K562 (cell line): ENCODE measurements around the gene FBXO8. TPM values are rescaled to one million over a fixed set of nuclear protein-coding genes. Genes with fewer than 3 reads are reported as not detected.

Experiments
- ATAC-seq: fragments of 200-7000 bp; cut with Tn5 transposase; 3 replicates; pipeline ENCODE4 v1.9.1; 2020; ENCODE audit warnings: moderate library complexity
- BruUV-seq: library from RNA; stranded (reverse); fragments of 400-500 nt; replicated peaks from 2 replicates; lab custom pipeline; 2021; lab: Mats Ljungman, UMichigan
- CTCF ChIA-PET: fragments of 300-600 bp; formaldehyde crosslinking; extraction: SDS; loops from one replicate; lab custom pipeline; 2021; ENCODE audit warnings: low intra/inter-chr PET ratio; lab: Yijun Ruan, JAX
- POLR2A ChIA-PET: fragments of 300-600, 350-650 bp; sonication (Branson Sonifier 250); formaldehyde crosslinking; extraction: SDS; loops from one replicate; lab custom pipeline; 2021; ENCODE audit warnings: antibody characterized with exemption, inconsistent platforms; lab: Yijun Ruan, JAX
- DNase-seq, 4 experiments: peaks; one replicate each; pipeline versions ENCODE4 v3.0.0 to v3.0.0-alpha.2; 2011 to 2018; ENCODE audit warnings: low spot score in 3 of 4, mixed read lengths in 3 of 4; ENCODE audit errors: extremely low read depth in 1 of 4
- FAIRE-seq: peaks from 2 replicates; lab custom pipeline; 2011; peaks lifted over from hg19 to GRCh38; lab: Jason Lieb, UNC
- H2AFZ ChIP-seq: 2 replicates; pipeline ENCODE4 v1.6.0; 2011; ENCODE audit warnings: low read depth, low read length, control low read depth, inconsistent platforms
- H3K27ac ChIP-seq: fragments of 200-600 bp; 3 replicates; pipeline ENCODE4 v1.8.0; 2011; ENCODE audit warnings: low read depth, mild to moderate bottlenecking, control low read depth, inconsistent platforms, low read length, moderate library complexity, mixed read lengths; ENCODE audit errors: extremely low read depth
- H3K27me3 ChIP-seq, 2 experiments: fragments of 300-600 bp in 1 of 2; 2 replicates in 1 of 2; 3 replicates in 1 of 2; pipeline versions ENCODE4 v1.6.0 to v1.8.0; 2011; ENCODE audit warnings: inconsistent platforms in 2 of 2, low read length in 2 of 2, mild to moderate bottlenecking in 1 of 2, mixed read lengths in 1 of 2, moderate library complexity in 1 of 2; ENCODE audit not compliant: control insufficient read depth in 2 of 2, insufficient read depth in 2 of 2
- H3K36me3 ChIP-seq: fragments of 300-600 bp; 3 replicates; pipeline ENCODE4 v1.8.0; 2011; ENCODE audit warnings: mild to moderate bottlenecking, low read length, inconsistent platforms; ENCODE audit not compliant: control insufficient read depth, insufficient read depth
- H3K4me1 ChIP-seq, 2 experiments: fragments of 200-600 bp in 1 of 2; replicated peaks in 1 of 2; 2 replicates in 1 of 2; 3 replicates in 1 of 2; pipeline versions ENCODE4 v1.5.1 to v1.8.0; 2011; ENCODE audit warnings: inconsistent platforms in 2 of 2, low read length in 2 of 2, mild to moderate bottlenecking in 1 of 2, mixed read lengths in 1 of 2, moderate library complexity in 1 of 2; ENCODE audit not compliant: control insufficient read depth in 2 of 2, insufficient read depth in 2 of 2
- H3K4me2 ChIP-seq: 2 replicates; pipeline ENCODE4 v1.6.1; 2011; ENCODE audit warnings: low read length, control low read depth, inconsistent platforms, mixed read lengths; ENCODE audit not compliant: insufficient read depth
- H3K4me3 ChIP-seq: fragments of 200-600 bp; sonication (generic), shearing (Covaris generic); 2 replicates; pipeline ENCODE4 v1.5.1; 2016; ENCODE audit warnings: control low read depth, inconsistent platforms
- H3K79me2 ChIP-seq: fragments of 200-600 bp; 3 replicates; pipeline ENCODE4 v1.8.0; 2011; ENCODE audit warnings: low read length, inconsistent platforms; ENCODE audit not compliant: control insufficient read depth, insufficient read depth
- H3K9ac ChIP-seq, 2 experiments: 2 replicates each; pipeline versions ENCODE4 v1.6.0 to v1.6.1; 2011; ENCODE audit warnings: low read depth in 2 of 2, low read length in 2 of 2, control low read depth in 1 of 2, inconsistent platforms in 1 of 2, mild to moderate bottlenecking in 1 of 2, mixed read lengths in 1 of 2; ENCODE audit not compliant: insufficient read depth in 1 of 2
- H3K9me1 ChIP-seq: one replicate; pipeline ENCODE4 v1.6.0; 2011; ENCODE audit warnings: inconsistent platforms, mild to moderate bottlenecking, low read length, moderate library complexity; ENCODE audit not compliant: control insufficient read depth, insufficient read depth
- H3K9me3 ChIP-seq: replicated peaks from 2 replicates; pipeline ENCODE4 v1.5.1; 2011; ENCODE audit warnings: low read depth, low read length, inconsistent platforms; ENCODE audit not compliant: control insufficient read depth, insufficient read depth
- H4K20me1 ChIP-seq: replicated peaks from 2 replicates; pipeline ENCODE4 v1.6.1; 2011; ENCODE audit warnings: low read length, inconsistent platforms, mixed read lengths; ENCODE audit not compliant: control insufficient read depth, insufficient read depth
- ARID3A ChIP-seq: IDR thresholded peaks from 2 replicates; pipeline ENCODE4 v1.6.1; 2012; ENCODE audit warnings: low read depth, low read length, improper control_type of control experiment, borderline replicate concordance
- ATF3 ChIP-seq, 2 experiments: fragments of 450-650 bp in 1 of 2; sonication (generic) in 1 of 2; formaldehyde crosslinking in 1 of 2; IDR thresholded peaks in 1 of 2; conservative IDR thresholded peaks in 1 of 2; 2 replicates each; pipeline versions ENCODE4 v1.6.1 to v1.8.1; 2016 to 2023; ENCODE audit warnings: mild to moderate bottlenecking in 2 of 2, moderate library complexity in 2 of 2, inconsistent platforms in 1 of 2, missing genetic modification reagents in 1 of 2
- CC2D1A ChIP-seq: fragments of 450-650 bp; IDR thresholded peaks from 2 replicates; pipeline ENCODE4 v1.6.1; 2017; ENCODE audit warnings: mild to moderate bottlenecking
- CTCF ChIP-seq, 3 experiments: IDR thresholded peaks in 2 of 3; conservative IDR thresholded peaks in 1 of 3; 2 replicates each; pipeline ENCODE4 v1.5.1; 2011 to 2012; ENCODE audit warnings: low read length in 3 of 3, mild to moderate bottlenecking in 3 of 3, control low read depth in 2 of 3, improper control_type of control experiment in 1 of 3, inconsistent platforms in 1 of 3, low read depth in 1 of 3, mixed read lengths in 1 of 3, moderate library complexity in 1 of 3; ENCODE audit not compliant: insufficient read depth in 2 of 3
- ELF1 ChIP-seq: fragments of 200-800 bp; sonication (Bioruptor generic); IDR thresholded peaks from 2 replicates; pipeline ENCODE4 v1.6.1; 2016; ENCODE audit warnings: missing genetic modification characterization, missing compliant biosample characterization
- FOS ChIP-seq: IDR thresholded peaks from 3 replicates; pipeline ENCODE4 v1.6.1; 2011; ENCODE audit not compliant: insufficient read length; ENCODE audit errors: extremely low read depth
- HDAC1 ChIP-seq, 2 experiments: fragments of 450-650 bp; IDR thresholded peaks; 2 replicates each; pipeline ENCODE4 v1.6.1; 2016 to 2017; ENCODE audit warnings: inconsistent platforms in 1 of 2, mild to moderate bottlenecking in 1 of 2, moderate library complexity in 1 of 2
- PHF20 ChIP-seq: fragments of 450-650 bp; IDR thresholded peaks from 2 replicates; pipeline ENCODE4 v1.6.1; 2018; ENCODE audit not compliant: partially characterized antibody
- RBM39 ChIP-seq: fragments of 200-400 bp; formaldehyde crosslinking; optimal IDR thresholded peaks from 2 replicates; pipeline ENCODE3; 2018; ENCODE audit warnings: low read depth, low read length
- ZBTB5 ChIP-seq: fragments of 450-650 bp; IDR thresholded peaks from 2 replicates; pipeline ENCODE4 v1.6.1; 2017; ENCODE audit warnings: antibody characterized with exemption
- ZNF121 ChIP-seq: sonication (generic); formaldehyde crosslinking; conservative IDR thresholded peaks from 2 replicates; pipeline ENCODE4 v1.8.0; 2022; ENCODE audit warnings: missing genetic modification reagents
- ZNF140 ChIP-seq: fragments of 250-450 bp; sonication (Bioruptor Pico); IDR thresholded peaks from 2 replicates; pipeline ENCODE4 v1.8.0; 2021; ENCODE audit warnings: moderate library complexity, mild to moderate bottlenecking, inconsistent platforms
- WGBS: fragments of 100-300 bp; shearing (Covaris generic); methylation state at CpG from one replicate; pipeline ENCODE4 v1.1.6; 2016; ENCODE audit warnings: low coverage, mixed read lengths; ENCODE audit not compliant: insufficient coverage; ENCODE audit errors: missing lambda C conversion rate; 5-methylcytosine and 5-hydroxymethylcytosine counted together
- in situ Hi-C: fragments of 300-500 bp; cut with MboI; formaldehyde crosslinking; loops from 4 replicates; pipeline ENCODE4 v1.15.0; 2018; ENCODE audit warnings: inconsistent platforms, mixed read lengths
- intact Hi-C: fragments of 100-400 bp; cut with micrococcal nuclease; formaldehyde crosslinking; loops from 2 replicates; pipeline ENCODE4 v1.14.2; 2022
- polyA plus RNA-seq, 8 experiments: library from polyadenylated mRNA; depleted of rRNA in 4 of 8; stranded (reverse) in 5 of 8; unstranded in 3 of 8; fragments of >200 nt; fragmentation: Nextera tagmentation in 2 of 8; fragmentation: Illumina TruSeq in 1 of 8; extraction: Ambion mirVana in 2 of 8; extraction: Trizol in 1 of 8; gene quantifications; 2 replicates each; pipeline versions ENCODE4 v1.2.1 to v1.2.3, GENCODE V29; 2011 to 2014; ENCODE audit warnings: inconsistent platforms in 1 of 8, missing spikeins in 1 of 8
- total RNA-seq, 7 experiments: library from RNA; depleted of rRNA in 6 of 7; stranded (reverse); fragments of >200 nt in 6 of 7; fragmentation: Illumina TruSeq in 2 of 7; extraction: Trizol in 2 of 7; gene quantifications; 2 replicates each; pipeline versions ENCODE4 v1.2.1 to v1.2.3, GENCODE V29; 2011 to 2021; ENCODE audit warnings: low replicate concordance in 1 of 7

The FBXO8 gene
- total and polyA plus RNA-seq, 9 of the 15 experiments (the other 6 are each of a cell fraction or from before 2014, with no cell fraction given): 12.9 to 27.1 (median 14.8) TPM

GRCh38 chr4:174318829-174319764, 35.6 kb upstream of the FBXO8 start:
- H3K27ac ChIP-seq: no peak overlapping the region; the same call in 2 of the 3 replicates
- no TSS peak for BruUV-seq
- no peaks in the 10 kb centered on the region for H3K9me1 ChIP-seq
- no peaks in the 10 kb centered on the region for H3K9me3 ChIP-seq
- POLR2A ChIA-PET: no interaction called here
- H3K4me3 ChIP-seq: no peak overlapping the region
- no peaks in the 10 kb centered on the region for H3K27me3 ChIP-seq
- H4K20me1 ChIP-seq: no peaks in the 10 kb centered on the region
- H3K36me3 ChIP-seq: peaks cover 37% of the 10 kb centered on the region; the same call in 2 of the 3 replicates
- H3K4me2 ChIP-seq: no peak overlapping the region
- 42% methylated on average over 7 of the region's 8 CpGs for WGBS
- in situ Hi-C loops: no loop called here
- DNase-seq: peak; percentile 25 to 54 (median 30)
- no peak overlapping the region for H3K9ac ChIP-seq
- H3K79me2 ChIP-seq: no peaks in the 10 kb centered on the region
- 0 out of 3 replicates have a peak, but pooled peaks have one; percentile 27 for ATAC-seq
- CTCF ChIA-PET: interaction anchor here (0.8 to 1.3 kb wide), 3 partner anchors 84 to 898 kb away, joined by 3 to 7 read pairs (median 6); no protein-coding TSS in a partner anchor
- intact Hi-C loops: loop anchor here (1.0 to 5.0 kb wide), 6 partner anchors 97 to 814 kb away; no protein-coding TSS in a partner anchor
- H2AFZ ChIP-seq: no peak overlapping the region
- peaks cover 0 to 13% of the 10 kb centered on the region in 2 experiments; a peak in 2 of 5 replicates for H3K4me1 ChIP-seq
- FAIRE-seq: no peak
- TF ChIP-seq ELF1 (no peak), CTCF (IDR thresholded peaks at IDR 0.05 in 2 of 3, conservative IDR thresholded peaks at IDR 0.05 in 1 of 3; ENCODE audit: insufficient read depth in 2 of 3, low read depth in 1 of 3, low read length in 3 of 3) (peak in 2 of 3 experiments; percentile 46 to 78; a peak in 4 of 6 replicates), HDAC1 (IDR thresholded peaks at IDR 0.05) (no peak), ZBTB5 (no peak), ATF3 (IDR thresholded peaks at IDR 0.05) (0 out of 2 replicates have a peak, but pooled peaks have one; percentile 23), ATF3 (CRISPR knock-in tag; conservative IDR thresholded peaks at IDR 0.05) (no peak), FOS (no peak), ZNF140 (CRISPR knock-in tag) (no peak), PHF20 (no peak), ARID3A (0 out of 2 replicates have a peak, but pooled peaks have one; percentile 21), CC2D1A (no peak), RBM39 (no peak), ZNF121 (peak; percentile 43; the same call in 1 of the 2 replicates)
